Measurements from ENCODE around the gene TNFRSF19. TPM values are rescaled to one million over a fixed set of nuclear protein-coding genes. Genes with fewer than 3 reads are reported as not detected.

The TNFRSF19 gene
- total RNA-seq, 1 donor from 2014 or later: 0.85 TPM

GRCh38 chr13:23571431-23571830, 1.2 kb downstream of the TNFRSF19 start:
- intact Hi-C loops (cut with DNase I): loop anchor here (10.0 kb wide), 1 partner anchor 197 kb away; no protein-coding TSS in a partner anchor
- Histone ChIP-seq H3K27me3 (no peaks in the 10 kb centered on the region), H3K36me3 (no peaks in the 10 kb centered on the region), H3K4me1 (no peaks in the 10 kb centered on the region), H3K9me3 (no peaks in the 10 kb centered on the region), H3K4me3 (no peak overlapping the region), H3K27ac (no peak overlapping the region)
- DNase-seq (ENCODE audit: low spot score in 2 of 2): no peak
- no peak for TF ChIP-seq CTCF (IDR thresholded peaks at IDR 0.05)

GRCh38 chr13:23572836-23573235, 2.6 kb downstream of the TNFRSF19 start:
- TF ChIP-seq CTCF (IDR thresholded peaks at IDR 0.05): no peak
- no peaks in the 10 kb centered on the region for H3K4me1 ChIP-seq
- no peaks in the 10 kb centered on the region for H3K27me3 ChIP-seq
- intact Hi-C loops (cut with DNase I): loop anchor here (10.0 kb wide), 1 partner anchor 198 kb away; no protein-coding TSS in a partner anchor
- no peaks in the 10 kb centered on the region for H3K9me3 ChIP-seq
- DNase-seq (ENCODE audit: low spot score in 2 of 2): no peak
- H3K27ac ChIP-seq: no peak overlapping the region
- H3K36me3 ChIP-seq: no peaks in the 10 kb centered on the region
- no peak overlapping the region for H3K4me3 ChIP-seq

GRCh38 chr13:23574421-23575145, 4.4 kb downstream of the TNFRSF19 start:
- intact Hi-C loops (cut with DNase I): loop anchor here (5.0 to 10.0 kb wide), 3 partner anchors 107 to 298 kb away; no protein-coding TSS in a partner anchor
- TF ChIP-seq CTCF (IDR thresholded peaks at IDR 0.05): no peak
- no peak overlapping the region for H3K27ac ChIP-seq
- no peak overlapping the region for H3K4me3 ChIP-seq
- H3K36me3 ChIP-seq: no peaks in the 10 kb centered on the region
- H3K9me3 ChIP-seq: no peaks in the 10 kb centered on the region
- H3K27me3 ChIP-seq: peaks cover 4% of the 10 kb centered on the region
- H3K4me1 ChIP-seq: peaks cover 0 to 3% of the 10 kb centered on the region in 2 donors
- DNase-seq (ENCODE audit: low spot score in 2 of 2): no peak

GRCh38 chr13:23575632-23576031, 5.4 kb downstream of the TNFRSF19 start:
- Histone ChIP-seq H3K27ac (no peak overlapping the region), H3K4me1 (peaks cover 0 to 6% of the 10 kb centered on the region in 2 donors), H3K4me3 (no peak overlapping the region), H3K9me3 (no peaks in the 10 kb centered on the region), H3K27me3 (peaks cover 7% of the 10 kb centered on the region), H3K36me3 (no peaks in the 10 kb centered on the region)
- intact Hi-C loops (cut with DNase I): loop anchor here (5.0 to 10.0 kb wide), 3 partner anchors 108 to 297 kb away; no protein-coding TSS in a partner anchor
- TF ChIP-seq CTCF (IDR thresholded peaks at IDR 0.05): no peak
- DNase-seq (ENCODE audit: low spot score in 2 of 2): no peak

GRCh38 chr13:23578411-23579071, 8.3 kb downstream of the TNFRSF19 start:
- Histone ChIP-seq H3K4me1 (peaks cover 0 to 6% of the 10 kb centered on the region in 2 donors), H3K4me3 (peak overlapping the region; percentile 81 to 95), H3K9me3 (no peaks in the 10 kb centered on the region), H3K27me3 (peaks cover 7% of the 10 kb centered on the region), H3K36me3 (no peaks in the 10 kb centered on the region), H3K27ac (peak overlapping the region in 1 of 2 donors; percentile 15)
- intact Hi-C loops (cut with DNase I): loop anchor here (5.0 to 10.0 kb wide), 3 partner anchors 111 to 294 kb away; no protein-coding TSS in a partner anchor
- DNase-seq (ENCODE audit: low spot score in 2 of 2): peak in 1 of 2 donors; percentile 72
- peak in 2 of 3 experiments; percentile 25 to 55 for TF ChIP-seq CTCF (IDR thresholded peaks at IDR 0.05)
